WTC11 (cell line): ENCODE results near the gene HJURP. TPM values are rescaled to one million over a fixed set of nuclear protein-coding genes. Genes with fewer than 3 reads are reported as not detected.

Source experiments
- ATAC-seq: fragments of 200-7000 bp; cut with Tn5 transposase; 2 replicates; pipeline ENCODE4 v1.10.0; 2021; ENCODE audit warnings: mild to moderate bottlenecking, moderate library complexity
- CTCF ChIA-PET: fragments of 300-600 bp; sonication (Branson Sonifier 250); formaldehyde crosslinking; loops from one replicate; lab custom pipeline; 2021; ENCODE audit warnings: antibody characterized with exemption; lab: Charles Lee
- POLR2A ChIA-PET: fragments of 350-600 bp; sonication (Branson Sonifier 250); formaldehyde crosslinking; loops from one replicate; lab custom pipeline; 2021; ENCODE audit warnings: antibody characterized with exemption; lab: Charles Lee
- DNase-seq: peaks from one replicate; pipeline ENCODE4 v3.0.0; 2021; ENCODE audit warnings: low spot score
- H3K27ac Mint-ChIP-seq: 2 replicates; pipeline ENCODE4 v1.8.0; 2021; ENCODE audit warnings: mixed read lengths
- H3K27me3 Mint-ChIP-seq: 2 replicates; pipeline ENCODE4 v1.8.0; 2021; ENCODE audit warnings: low read depth, mild to moderate bottlenecking, moderate library complexity, mixed read lengths
- H3K36me3 Mint-ChIP-seq: 2 replicates; pipeline ENCODE4 v1.8.0; 2021; ENCODE audit warnings: mixed read lengths
- H3K4me1 Mint-ChIP-seq: 2 replicates; pipeline ENCODE4 v1.8.0; 2022; ENCODE audit warnings: mixed read lengths
- H3K4me3 Mint-ChIP-seq: 2 replicates; pipeline ENCODE4 v1.8.0; 2021; ENCODE audit warnings: mild to moderate bottlenecking, moderate library complexity, mixed read lengths
- H3K9me3 Mint-ChIP-seq: 2 replicates; pipeline ENCODE4 v1.8.0; 2021; ENCODE audit warnings: mixed read lengths
- ARID4B ChIP-seq: sonication (generic); formaldehyde crosslinking; IDR thresholded peaks from 2 replicates; pipeline ENCODE4 v1.8.0; 2023; ENCODE audit warnings: missing genetic modification reagents, mild to moderate bottlenecking, borderline replicate concordance
- ATF3 ChIP-seq: sonication (generic); formaldehyde crosslinking; conservative IDR thresholded peaks from 2 replicates; pipeline ENCODE4 v1.8.1; 2022; ENCODE audit warnings: mild to moderate bottlenecking, missing genetic modification reagents
- E2F4 ChIP-seq: sonication (generic); formaldehyde crosslinking; IDR thresholded peaks from 2 replicates; pipeline ENCODE4 v1.8.1; 2022; ENCODE audit warnings: low read depth, mild to moderate bottlenecking, moderate library complexity, missing genetic modification reagents, borderline replicate concordance
- E2F5 ChIP-seq: sonication (generic); formaldehyde crosslinking; IDR thresholded peaks from 2 replicates; pipeline ENCODE4 v1.8.1; 2022; ENCODE audit warnings: mild to moderate bottlenecking, moderate library complexity, missing genetic modification reagents
- EMX1 ChIP-seq: fragments of 250-450 bp; sonication (Bioruptor Pico); IDR thresholded peaks from 2 replicates; pipeline ENCODE4 v1.8.0; 2021; ENCODE audit warnings: mild to moderate bottlenecking
- FOXK1 ChIP-seq: sonication (generic); formaldehyde crosslinking; IDR thresholded peaks from 2 replicates; pipeline ENCODE4 v1.8.0; 2022; ENCODE audit warnings: mild to moderate bottlenecking, moderate library complexity, missing genetic modification reagents
- IRF2 ChIP-seq: sonication (generic); formaldehyde crosslinking; IDR thresholded peaks from 2 replicates; pipeline ENCODE4 v1.8.0; 2022; ENCODE audit warnings: low read depth, missing genetic modification reagents, borderline replicate concordance
- JAZF1 ChIP-seq: fragments of 250-450 bp; sonication (Bioruptor Pico); IDR thresholded peaks from 2 replicates; pipeline ENCODE4 v1.9.0; 2021; ENCODE audit warnings: moderate library complexity, mild to moderate bottlenecking, inconsistent platforms
- NR3C1 ChIP-seq: sonication (generic); formaldehyde crosslinking; conservative IDR thresholded peaks from 2 replicates; pipeline ENCODE4 v1.8.1; 2023; ENCODE audit warnings: low read depth, mild to moderate bottlenecking, missing genetic modification reagents
- PRDM15 ChIP-seq: sonication (generic); formaldehyde crosslinking; IDR thresholded peaks from 2 replicates; pipeline ENCODE4 v1.8.0; 2022; ENCODE audit warnings: missing genetic modification reagents
- PRRX2 ChIP-seq: fragments of 250-450 bp; sonication (Bioruptor Pico); IDR thresholded peaks from 2 replicates; pipeline ENCODE4 v1.8.0; 2021; ENCODE audit warnings: mild to moderate bottlenecking
- SMAD4 ChIP-seq: sonication (generic); formaldehyde crosslinking; IDR thresholded peaks from 2 replicates; pipeline ENCODE4 v1.8.0; 2022; ENCODE audit warnings: mild to moderate bottlenecking, missing genetic modification reagents
- SOX15 ChIP-seq: fragments of 250-450 bp; sonication (Bioruptor Pico); IDR thresholded peaks from 2 replicates; pipeline ENCODE4 v1.9.0; 2021; ENCODE audit warnings: mild to moderate bottlenecking
- ZNF138 ChIP-seq: sonication (generic); formaldehyde crosslinking; conservative IDR thresholded peaks from 2 replicates; pipeline ENCODE4 v1.8.1; 2022; ENCODE audit warnings: mild to moderate bottlenecking, moderate library complexity, missing genetic modification reagents
- ZNF219 ChIP-seq: sonication (generic); formaldehyde crosslinking; IDR thresholded peaks from 2 replicates; pipeline ENCODE4 v1.8.0; 2023; ENCODE audit warnings: missing genetic modification reagents, mild to moderate bottlenecking, borderline replicate concordance
- ZNF232 ChIP-seq: sonication (generic); formaldehyde crosslinking; IDR thresholded peaks from 2 replicates; pipeline ENCODE4 v1.8.0; 2022; ENCODE audit warnings: mild to moderate bottlenecking, missing genetic modification reagents
- ZNF317 ChIP-seq: sonication (generic); formaldehyde crosslinking; IDR thresholded peaks from 2 replicates; pipeline ENCODE4 v1.8.1; 2023; ENCODE audit warnings: low read depth, mild to moderate bottlenecking, moderate library complexity, missing genetic modification reagents, borderline replicate concordance
- ZNF416 ChIP-seq: fragments of 250-450 bp; sonication (Bioruptor Pico); IDR thresholded peaks from 2 replicates; pipeline ENCODE4 v1.9.0; 2021; ENCODE audit warnings: mild to moderate bottlenecking, inconsistent platforms
- total RNA-seq: library from RNA; stranded (reverse); gene quantifications from 3 replicates; pipeline ENCODE4 v1.2.3, GENCODE V29; 2021

Gene HJURP
- total RNA-seq, 1 experiment from 2014 or later, result 83.7 TPM

- Mint-ChIP-seq H3K36me3 (peaks cover 64% of the 10 kb centered on the region), H3K9me3 (no peaks in the 10 kb centered on the region), H3K27ac (no peak overlapping the region), H3K4me1 (peaks cover 32% of the 10 kb centered on the region), H3K27me3 (no peaks in the 10 kb centered on the region), H3K4me3 (peak overlapping the region; percentile 100)
- ChIA-PET CTCF (no interaction called here), POLR2A (no interaction called here)
- TF ChIP-seq ZNF219, result no peak
- ATAC-seq, result no peak
- no peak for DNase-seq
These were observed 2.3 kb downstream of the HJURP start for GRCh38 chr2:233852056-233852455.

- TF ChIP-seq NR3C1 (CRISPR knock-in tag), result no peak
- no peak for TF ChIP-seq SMAD4
- TF ChIP-seq SOX15 (CRISPR knock-in tag), result no peak
- no peak for TF ChIP-seq E2F4 (CRISPR knock-in tag)
- no peak for TF ChIP-seq ZNF317 (CRISPR knock-in tag)
- TF ChIP-seq PRRX2, result no peak
- TF ChIP-seq EMX1 (CRISPR knock-in tag), result no peak
- no peak for TF ChIP-seq ZNF416
- TF ChIP-seq ZNF138 (CRISPR knock-in tag), result no peak
- no peak for TF ChIP-seq JAZF1
- TF ChIP-seq PRDM15 (CRISPR knock-in tag), result no peak
- TF ChIP-seq E2F5 (CRISPR knock-in tag), result no peak
- TF ChIP-seq ZNF232 (CRISPR knock-in tag), result no peak
- no peak for TF ChIP-seq ARID4B
- no peak for TF ChIP-seq IRF2 (CRISPR knock-in tag)
- no peak for TF ChIP-seq FOXK1 (CRISPR knock-in tag)
- TF ChIP-seq ATF3 (CRISPR knock-in tag), result no peak
- H3K4me1 Mint-ChIP-seq, result peaks cover 32% of the 10 kb centered on the region
- ATAC-seq (no peak), DNase-seq (no peak)
- no peaks in the 10 kb centered on the region for H3K27me3 Mint-ChIP-seq
- ChIA-PET CTCF (no interaction called here), POLR2A (no interaction called here)
- no peaks in the 10 kb centered on the region for H3K9me3 Mint-ChIP-seq
- no peak overlapping the region for H3K4me3 Mint-ChIP-seq
- peaks cover 72% of the 10 kb centered on the region for H3K36me3 Mint-ChIP-seq
- no peak overlapping the region for H3K27ac Mint-ChIP-seq
These were observed 3.2 kb downstream of the HJURP start for GRCh38 chr2:233851169-233851568.
